ENCODE data around the gene SNCG.
"Not testable (repeated sequence)": the region's sequence is repeated elsewhere in the genome, so short reads cannot be mapped to it uniquely, and the experiment has no call there.

DNA sequence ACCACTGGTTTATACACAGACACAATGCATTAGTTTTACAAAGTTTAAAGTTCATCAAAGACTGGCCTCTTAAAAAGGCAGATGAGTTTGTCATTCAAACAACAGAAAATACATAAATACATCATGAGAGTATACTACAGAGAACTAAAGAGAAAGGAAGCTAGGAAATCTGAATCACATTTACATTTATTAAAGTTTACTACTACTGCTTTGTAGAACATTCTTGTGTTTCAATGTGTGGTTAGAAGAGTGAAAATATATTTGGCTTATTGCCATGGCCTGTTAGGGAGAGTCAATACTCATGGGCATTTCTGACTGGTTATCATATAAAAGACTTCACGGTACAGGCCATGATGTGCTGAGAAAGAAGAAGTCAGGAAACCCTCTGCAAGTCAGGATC is 48.7 kb downstream of the SNCG start:
- TF ChIP-seq, protein P1, sequence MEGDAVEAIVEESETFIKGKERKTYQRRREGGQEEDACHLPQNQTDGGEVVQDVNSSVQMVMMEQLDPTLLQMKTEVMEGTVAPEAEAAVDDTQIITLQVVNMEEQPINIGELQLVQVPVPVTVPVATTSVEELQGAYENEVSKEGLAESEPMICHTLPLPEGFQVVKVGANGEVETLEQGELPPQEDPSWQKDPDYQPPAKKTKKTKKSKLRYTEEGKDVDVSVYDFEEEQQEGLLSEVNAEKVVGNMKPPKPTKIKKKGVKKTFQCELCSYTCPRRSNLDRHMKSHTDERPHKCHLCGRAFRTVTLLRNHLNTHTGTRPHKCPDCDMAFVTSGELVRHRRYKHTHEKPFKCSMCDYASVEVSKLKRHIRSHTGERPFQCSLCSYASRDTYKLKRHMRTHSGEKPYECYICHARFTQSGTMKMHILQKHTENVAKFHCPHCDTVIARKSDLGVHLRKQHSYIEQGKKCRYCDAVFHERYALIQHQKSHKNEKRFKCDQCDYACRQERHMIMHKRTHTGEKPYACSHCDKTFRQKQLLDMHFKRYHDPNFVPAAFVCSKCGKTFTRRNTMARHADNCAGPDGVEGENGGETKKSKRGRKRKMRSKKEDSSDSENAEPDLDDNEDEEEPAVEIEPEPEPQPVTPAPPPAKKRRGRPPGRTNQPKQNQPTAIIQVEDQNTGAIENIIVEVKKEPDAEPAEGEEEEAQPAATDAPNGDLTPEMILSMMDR (IDR thresholded peaks at IDR 0.05), result not testable (repeated sequence)
- TF ChIP-seq POLR2A (IDR thresholded peaks at IDR 0.05), result not testable (repeated sequence)
